Breast epithelium (tissue), 4 donors: ENCODE results near the gene MKNK1. TPM values are rescaled to one million over a fixed set of nuclear protein-coding genes. Genes with fewer than 3 reads are reported as not detected.

Source experiments
- DNase-seq, 2 donors: peaks; one replicate each; pipeline ENCODE4 v3.0.0-alpha.2; 2019; ENCODE audit warnings: low spot score in 2 of 2
- H3K27ac ChIP-seq, 2 donors: fragments of 200-600 bp; sonication (generic) in 1 of 2; one replicate each; pipeline ENCODE4 v1.5.1; 2016 to 2019; ENCODE audit warnings: mild to moderate bottlenecking in 1 of 2
- H3K27me3 ChIP-seq, 2 donors: fragments of 200-600 bp; sonication (generic) in 1 of 2; one replicate each; pipeline versions ENCODE4 v1.5.1 to v1.6.0; 2017 to 2019; ENCODE audit warnings: control low read depth in 1 of 2, mild to moderate bottlenecking in 1 of 2
- H3K36me3 ChIP-seq: fragments of 200-600 bp; one replicate; pipeline ENCODE4 v1.5.1; 2019
- H3K4me1 ChIP-seq, 2 donors: fragments of 200-600 bp; sonication (generic); one replicate each; pipeline ENCODE4 v1.5.1; 2016 to 2019; ENCODE audit warnings: control low read depth in 1 of 2
- H3K4me3 ChIP-seq, 3 donors: fragments of 200-600 bp; sonication (generic); 1 replicate in 2 of 3; 2 replicates in 1 of 3; pipeline ENCODE4 v1.5.1; 2016 to 2019; ENCODE audit warnings: mild to moderate bottlenecking in 3 of 3, moderate library complexity in 2 of 3
- H3K9me3 ChIP-seq, 2 donors: fragments of 200-600 bp; sonication (generic) in 1 of 2; one replicate each; pipeline ENCODE4 v1.5.1; 2016 to 2019; ENCODE audit warnings: control low read depth in 1 of 2
- POLR2A ChIP-seq: fragments of 450-650 bp; IDR thresholded peaks from one replicate; pipeline ENCODE4 v1.6.1; 2016; ENCODE audit warnings: antibody characterized with exemption, mild to moderate bottlenecking, moderate library complexity
- POLR2AphosphoS5 ChIP-seq, 3 donors: sonication (generic); formaldehyde crosslinking; IDR thresholded peaks; one replicate each; pipeline ENCODE4 v1.6.1; 2017; ENCODE audit warnings: antibody characterized with exemption in 3 of 3
- intact Hi-C: fragments of 100-400 bp; cut with DNase I; formaldehyde crosslinking; loops from one replicate; pipeline ENCODE4 v1.15.1; 2023; ENCODE audit warnings: low total_unique reads
- total RNA-seq, 3 donors: library from RNA; depleted of rRNA; stranded (reverse); fragments of >200 nt; gene quantifications; one replicate each; pipeline ENCODE4 v1.1.0, GENCODE V29; 2016
- TF ChIP-seq, protein P1 (sequence below), 3 donors: fragments of 450-650 bp; IDR thresholded peaks; one replicate each; pipeline ENCODE4 v1.5.1; 2016 to 2017; ENCODE audit warnings: antibody characterized with exemption in 3 of 3, mild to moderate bottlenecking in 3 of 3, moderate library complexity in 3 of 3

The MKNK1 gene
- total RNA-seq, 3 donors from 2014 or later, result 34.7 to 51.5 (median 47.2) TPM

DNA sequence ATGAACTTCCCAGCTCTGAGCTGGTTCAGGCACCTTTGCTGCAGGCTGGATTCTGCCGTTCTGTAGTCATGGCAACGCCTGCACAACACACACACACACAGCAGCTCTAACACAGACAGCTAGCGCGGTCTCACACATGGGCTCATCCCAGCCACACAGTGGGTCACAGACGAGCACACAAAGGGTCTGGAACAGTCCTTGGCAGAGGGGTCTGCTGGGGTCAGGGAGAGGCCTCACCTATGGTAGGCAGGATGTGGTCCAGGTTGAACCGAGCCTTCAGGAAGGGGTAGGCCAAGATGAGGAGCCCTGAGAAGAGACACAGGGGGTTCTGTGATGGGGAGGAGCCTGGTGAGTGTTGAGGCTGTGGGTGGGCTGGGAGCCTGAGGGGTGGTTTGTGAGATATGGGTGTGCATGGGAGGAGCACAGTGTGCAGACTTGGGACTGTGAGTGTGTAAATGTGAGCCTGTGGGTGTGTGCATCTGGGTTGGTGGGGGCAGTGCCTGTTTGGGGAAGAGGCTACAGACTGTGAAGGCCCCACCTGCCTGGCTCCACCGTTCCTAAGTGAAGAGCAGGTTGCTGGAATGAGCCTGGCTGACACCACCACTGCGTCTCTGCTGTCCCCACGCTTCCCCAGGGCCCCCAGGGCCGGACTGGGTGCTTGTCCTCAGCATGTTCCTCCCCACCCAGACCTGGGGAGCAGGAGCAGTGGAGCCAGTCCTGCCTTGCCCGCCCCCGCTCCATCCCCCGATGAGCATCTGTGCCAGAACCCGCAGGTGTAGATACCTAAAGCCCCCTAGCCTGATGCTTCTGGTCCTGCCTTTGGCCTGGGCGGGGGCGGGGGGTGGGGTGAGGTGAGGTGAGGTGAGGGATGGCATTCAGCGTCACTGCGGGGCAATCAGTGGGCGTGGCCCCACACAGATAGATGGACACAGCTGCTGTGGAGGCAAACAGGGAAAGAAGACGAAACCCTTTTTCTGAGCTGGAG, 54.1 kb downstream of the MKNK1 start:
- Histone ChIP-seq H3K4me3 (no peak overlapping the region), H3K27me3 (peaks cover 0 to 26% of the 10 kb centered on the region in 2 donors), H3K4me1 (no peaks in the 10 kb centered on the region), H3K36me3 (no peaks in the 10 kb centered on the region), H3K9me3 (no peaks in the 10 kb centered on the region), H3K27ac (no peak overlapping the region)
- intact Hi-C loops, result no loop called here
- DNase-seq, result no peak
- TF ChIP-seq POLR2AphosphoS5 (IDR thresholded peaks at IDR 0.05) (no peak), POLR2A (no peak)
- TF ChIP-seq, protein P1, sequence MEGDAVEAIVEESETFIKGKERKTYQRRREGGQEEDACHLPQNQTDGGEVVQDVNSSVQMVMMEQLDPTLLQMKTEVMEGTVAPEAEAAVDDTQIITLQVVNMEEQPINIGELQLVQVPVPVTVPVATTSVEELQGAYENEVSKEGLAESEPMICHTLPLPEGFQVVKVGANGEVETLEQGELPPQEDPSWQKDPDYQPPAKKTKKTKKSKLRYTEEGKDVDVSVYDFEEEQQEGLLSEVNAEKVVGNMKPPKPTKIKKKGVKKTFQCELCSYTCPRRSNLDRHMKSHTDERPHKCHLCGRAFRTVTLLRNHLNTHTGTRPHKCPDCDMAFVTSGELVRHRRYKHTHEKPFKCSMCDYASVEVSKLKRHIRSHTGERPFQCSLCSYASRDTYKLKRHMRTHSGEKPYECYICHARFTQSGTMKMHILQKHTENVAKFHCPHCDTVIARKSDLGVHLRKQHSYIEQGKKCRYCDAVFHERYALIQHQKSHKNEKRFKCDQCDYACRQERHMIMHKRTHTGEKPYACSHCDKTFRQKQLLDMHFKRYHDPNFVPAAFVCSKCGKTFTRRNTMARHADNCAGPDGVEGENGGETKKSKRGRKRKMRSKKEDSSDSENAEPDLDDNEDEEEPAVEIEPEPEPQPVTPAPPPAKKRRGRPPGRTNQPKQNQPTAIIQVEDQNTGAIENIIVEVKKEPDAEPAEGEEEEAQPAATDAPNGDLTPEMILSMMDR (IDR thresholded peaks at IDR 0.05), result no peak

GRCh38 chr1:46547481-46548383, 56.3 kb downstream of the MKNK1 start:
- no peak for DNase-seq
- Histone ChIP-seq H3K27ac (no peak overlapping the region), H3K27me3 (peaks cover 6 to 45% of the 10 kb centered on the region in 2 donors), H3K9me3 (no peaks in the 10 kb centered on the region), H3K36me3 (no peaks in the 10 kb centered on the region), H3K4me1 (no peaks in the 10 kb centered on the region), H3K4me3 (no peak overlapping the region)
- intact Hi-C loops, result no loop called here
- no peak for TF ChIP-seq POLR2AphosphoS5 (IDR thresholded peaks at IDR 0.05)
- TF ChIP-seq, protein P1 (IDR thresholded peaks at IDR 0.05), result peak in 2 of 3 donors; percentile 16 to 29

DNA sequence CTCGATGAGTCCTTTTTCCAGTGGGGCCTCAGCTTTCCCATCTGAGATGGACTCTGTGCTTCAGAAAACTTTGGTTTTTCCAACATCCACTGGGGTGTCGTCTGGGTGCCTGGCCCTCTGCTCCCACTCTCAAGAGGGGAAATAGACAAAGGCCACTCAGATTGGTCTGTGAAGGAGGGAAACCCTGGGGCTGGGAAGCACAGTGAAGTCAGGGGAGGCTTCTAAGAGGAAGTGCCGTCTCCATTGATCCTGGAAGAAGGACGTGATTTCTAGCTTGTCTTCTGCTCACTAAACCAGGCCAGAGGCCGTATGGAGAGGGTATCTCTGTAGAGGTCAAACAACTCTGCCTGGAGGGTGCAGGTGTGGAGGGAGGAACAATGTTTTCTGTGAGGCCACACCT, 57.9 kb downstream of the MKNK1 start:
- intact Hi-C loops, result no loop called here
- DNase-seq, result no peak
- TF ChIP-seq POLR2A, result no peak
- TF ChIP-seq POLR2AphosphoS5 (IDR thresholded peaks at IDR 0.05), result no peak
- TF ChIP-seq, protein P1 (IDR thresholded peaks at IDR 0.05), result no peak
- Histone ChIP-seq H3K4me3 (no peak overlapping the region), H3K4me1 (no peaks in the 10 kb centered on the region), H3K27me3 (peaks cover 6 to 37% of the 10 kb centered on the region in 2 donors), H3K9me3 (no peaks in the 10 kb centered on the region), H3K27ac (no peak overlapping the region), H3K36me3 (no peaks in the 10 kb centered on the region)

DNA sequence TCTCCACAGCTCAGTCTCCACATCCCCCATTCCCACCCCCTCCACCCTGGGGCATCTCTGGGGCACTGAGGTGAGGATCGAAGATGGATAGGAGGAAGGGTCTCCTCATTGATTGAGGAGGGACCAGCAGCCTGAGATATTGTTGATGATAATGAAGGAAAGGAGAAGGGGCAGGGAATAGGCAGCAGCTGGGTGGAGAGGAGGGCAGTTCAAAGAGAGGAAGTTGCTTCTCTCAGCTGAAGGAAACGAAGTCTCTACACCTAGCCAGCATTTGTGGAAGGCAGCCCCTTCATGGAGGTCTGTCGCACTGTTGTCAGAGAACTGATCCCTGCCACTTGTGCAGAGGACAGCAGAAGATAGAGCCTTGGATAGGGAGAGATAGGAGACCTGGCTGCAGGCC, 58.3 kb downstream of the MKNK1 start:
- no peaks in the 10 kb centered on the region for H3K9me3 ChIP-seq
- intact Hi-C loops, result no loop called here
- H3K4me1 ChIP-seq, result no peaks in the 10 kb centered on the region
- H3K27ac ChIP-seq, result no peak overlapping the region
- no peak overlapping the region for H3K4me3 ChIP-seq
- no peak for DNase-seq
- peaks cover 6 to 37% of the 10 kb centered on the region in 2 donors for H3K27me3 ChIP-seq
- TF ChIP-seq POLR2AphosphoS5 (IDR thresholded peaks at IDR 0.05) (no peak), POLR2A (no peak)
- TF ChIP-seq, protein P1 (IDR thresholded peaks at IDR 0.05), result no peak
- no peaks in the 10 kb centered on the region for H3K36me3 ChIP-seq
